ENCODE results near the gene ACADM. TPM values are rescaled to one million over a fixed set of nuclear protein-coding genes. Genes with fewer than 3 reads are reported as not detected.

The ACADM gene
- total RNA-seq, 2 donors from 2014 or later = 101 to 178 TPM

GRCh38 chr1:75725861-75726361, 1.4 kb downstream of the ACADM start:
- H3K27me3 ChIP-seq = no peaks in the 10 kb centered on the region
- no peak for TF ChIP-seq CTCF (IDR thresholded peaks at IDR 0.05)
- H3K36me3 ChIP-seq = no peaks in the 10 kb centered on the region
- peaks cover 0 to 22% of the 10 kb centered on the region in 2 donors for H3K4me1 ChIP-seq
- peak overlapping the region; percentile 59 to 84 for H3K4me3 ChIP-seq
- no peak for DNase-seq (ENCODE audit: low spot score)
- peak overlapping the region; percentile 86 to 91 for H3K27ac ChIP-seq
- H3K9me3 ChIP-seq = no peaks in the 10 kb centered on the region

GRCh38 chr1:75727571-75727970, 3.1 kb downstream of the ACADM start:
- Histone ChIP-seq H3K4me3 (no peak overlapping the region), H3K27ac (no peak overlapping the region), H3K9me3 (no peaks in the 10 kb centered on the region), H3K27me3 (no peaks in the 10 kb centered on the region), H3K4me1 (peaks cover 0 to 22% of the 10 kb centered on the region in 2 donors), H3K36me3 (peaks cover 3% of the 10 kb centered on the region)
- TF ChIP-seq CTCF (IDR thresholded peaks at IDR 0.05) = no peak
- DNase-seq (ENCODE audit: low spot score) = no peak

GRCh38 chr1:75730432-75730831, 5.9 kb downstream of the ACADM start:
- H3K4me3 ChIP-seq = no peak overlapping the region
- DNase-seq (ENCODE audit: low spot score) = no peak
- H3K4me1 ChIP-seq = peaks cover 0 to 14% of the 10 kb centered on the region in 2 donors
- peaks cover 27% of the 10 kb centered on the region for H3K36me3 ChIP-seq
- H3K27ac ChIP-seq = no peak overlapping the region
- H3K27me3 ChIP-seq = no peaks in the 10 kb centered on the region
- H3K9me3 ChIP-seq = no peaks in the 10 kb centered on the region
- TF ChIP-seq CTCF (IDR thresholded peaks at IDR 0.05) = no peak

GRCh38 chr1:75731881-75732280, 7.4 kb downstream of the ACADM start:
- DNase-seq (ENCODE audit: low spot score) = no peak
- Histone ChIP-seq H3K4me3 (no peak overlapping the region), H3K36me3 (peaks cover 40% of the 10 kb centered on the region), H3K27me3 (no peaks in the 10 kb centered on the region), H3K9me3 (no peaks in the 10 kb centered on the region), H3K27ac (no peak overlapping the region), H3K4me1 (peaks cover 0 to 4% of the 10 kb centered on the region in 2 donors)
- TF ChIP-seq CTCF (IDR thresholded peaks at IDR 0.05) = no peak

- TF ChIP-seq CTCF (IDR thresholded peaks at IDR 0.05) = no peak
- no peak for DNase-seq (ENCODE audit: low spot score)
- H3K4me1 ChIP-seq = no peaks in the 10 kb centered on the region
- H3K9me3 ChIP-seq = no peaks in the 10 kb centered on the region
- peaks cover 43% of the 10 kb centered on the region for H3K36me3 ChIP-seq
- no peak overlapping the region for H3K27ac ChIP-seq
- H3K27me3 ChIP-seq = no peaks in the 10 kb centered on the region
- H3K4me3 ChIP-seq = no peak overlapping the region
Measured at GRCh38 chr1:75732703-75733102, 8.2 kb downstream of the ACADM start.

GRCh38 chr1:75733661-75734060, 9.2 kb downstream of the ACADM start:
- H3K4me3 ChIP-seq = no peak overlapping the region
- DNase-seq (ENCODE audit: low spot score) = no peak
- no peaks in the 10 kb centered on the region for H3K27me3 ChIP-seq
- H3K9me3 ChIP-seq = no peaks in the 10 kb centered on the region
- H3K27ac ChIP-seq = no peak overlapping the region
- no peaks in the 10 kb centered on the region for H3K4me1 ChIP-seq
- peaks cover 53% of the 10 kb centered on the region for H3K36me3 ChIP-seq
- TF ChIP-seq CTCF (IDR thresholded peaks at IDR 0.05) = no peak

Measured in right atrium auricular region (tissue), 2 donors.